Dedifferentiated amniotic fluid mesenchymal stem cell (primary cell): ENCODE measurements around the gene PPT2.
A peak's percentile ranks its signal among the peaks of the same experiment; 100 is the strongest.
"Not testable (repeated sequence)": the region's sequence is repeated elsewhere in the genome, so short reads cannot be mapped to it uniquely, and the experiment has no call there.

ENCODE experiments used
- DNase-seq: peaks from one replicate; pipeline ENCODE4 v3.0.0-alpha.2; 2016; ENCODE audit errors: extremely low spot score

The PPT2 gene

GRCh38 chr6:32189742-32190053, 35.8 kb downstream of the PPT2 start:
- no peak for DNase-seq

GRCh38 chr6:32190054-32190851, 36.3 kb downstream of the PPT2 start, which contains the start of gene PBX2:
PBX2 (minus strand) TSS chr6:32190202; CDS start chr6:32189915, 287 bp downstream.
- peak; percentile 79 for DNase-seq

- no peak for DNase-seq
Measured at GRCh38 chr6:32190911-32191677, 37.2 kb downstream of the PPT2 start.

GRCh38 chr6:32191696-32192607, 38.0 kb downstream of the PPT2 start:
- no peak for DNase-seq

GRCh38 chr6:32192608-32193039, 38.7 kb downstream of the PPT2 start, which contains the start of gene GPSM3:
GPSM3 (minus strand) TSS chr6:32192643; CDS start chr6:32192513, 130 bp downstream.
- no peak for DNase-seq

GRCh38 chr6:32193096-32193495, 39.2 kb downstream of the PPT2 start:
- DNase-seq: not testable (repeated sequence)

GRCh38 chr6:32194388-32194787, 40.4 kb downstream of the PPT2 start:
- DNase-seq: no peak

GRCh38 chr6:32194825-32195651, 41.1 kb downstream of the PPT2 start:
- DNase-seq: peak; percentile 64

- peak; percentile 100 for DNase-seq
Measured at GRCh38 chr6:32195652-32195901, 41.6 kb downstream of the PPT2 start.

- DNase-seq: peak; percentile 31
Measured at GRCh38 chr6:32195902-32196681, 42.2 kb downstream of the PPT2 start.

- DNase-seq: no peak
Measured at GRCh38 chr6:32196682-32197616, 43.0 kb downstream of the PPT2 start.

- no peak for DNase-seq
Measured at GRCh38 chr6:32198345-32198696, 44.4 kb downstream of the PPT2 start.

GRCh38 chr6:32198866-32199265, 44.9 kb downstream of the PPT2 start:
- DNase-seq: no peak

GRCh38 chr6:32200711-32201475, 47.0 kb downstream of the PPT2 start:
- no peak for DNase-seq

GRCh38 chr6:32202186-32202585, 48.2 kb downstream of the PPT2 start:
- no peak for DNase-seq

GRCh38 chr6:32203426-32204267, 49.7 kb downstream of the PPT2 start:
- no peak for DNase-seq

GRCh38 chr6:32204268-32204715, 50.4 kb downstream of the PPT2 start:
- DNase-seq: no peak

- DNase-seq: no peak
Measured at GRCh38 chr6:32208996-32209395, 55.1 kb downstream of the PPT2 start.
